H1 (cell line): ENCODE data around the gene TBC1D28. TPM values are rescaled to one million over a fixed set of nuclear protein-coding genes. Genes with fewer than 3 reads are reported as not detected.
"Not testable (repeated sequence)": the region's sequence is repeated elsewhere in the genome, so short reads cannot be mapped to it uniquely, and the experiment has no call there.

Experiments
- CTCF ChIA-PET: fragments of 300-600 bp; sonication (Branson Sonifier 250); formaldehyde crosslinking; loops from one replicate; lab custom pipeline; 2021; ENCODE audit not compliant: partially characterized antibody; lab: Charles Lee
- POLR2A ChIA-PET: fragments of 300-600 bp; sonication (Branson Sonifier 250); formaldehyde crosslinking; loops from one replicate; lab custom pipeline; 2021; ENCODE audit warnings: inconsistent platforms; ENCODE audit not compliant: partially characterized antibody; lab: Charles Lee
- DNase-seq, 2 experiments: peaks; one replicate each; pipeline versions ENCODE4 v3.0.0 to v3.0.0-alpha.2; 2010 to 2022; ENCODE audit warnings: low spot score in 2 of 2, low read depth in 1 of 2, mixed read lengths in 1 of 2
- FAIRE-seq: peaks from 2 replicates; lab custom pipeline; 2011; peaks lifted over from hg19 to GRCh38; lab: Jason Lieb, UNC
- H2AFZ ChIP-seq: 2 replicates; pipeline ENCODE4 v1.8.1; 2012; ENCODE audit warnings: low read length, inconsistent platforms
- H2AK5ac ChIP-seq: 2 replicates; pipeline ENCODE4 v1.6.1; 2013; ENCODE audit warnings: low read depth, low read length
- H2BK120ac ChIP-seq: replicated peaks from 2 replicates; pipeline ENCODE3; 2013; ENCODE audit warnings: low read depth, low read length, inconsistent platforms
- H2BK12ac ChIP-seq: 2 replicates; pipeline ENCODE4 v1.6.1; 2013; ENCODE audit warnings: low read depth, low read length
- H2BK15ac ChIP-seq: 2 replicates; pipeline ENCODE4 v1.6.1; 2013; ENCODE audit warnings: low read length
- H2BK20ac ChIP-seq: 2 replicates; pipeline ENCODE4 v1.6.1; 2013; ENCODE audit warnings: low read length
- H2BK5ac ChIP-seq: 2 replicates; pipeline ENCODE4 v1.6.1; 2013; ENCODE audit warnings: low read depth, low read length
- H3K14ac ChIP-seq: 2 replicates; pipeline ENCODE4 v1.6.1; 2013; ENCODE audit warnings: inconsistent platforms; ENCODE audit not compliant: insufficient read length
- H3K18ac ChIP-seq: 2 replicates; pipeline ENCODE4 v1.6.1; 2013; ENCODE audit warnings: low read length; ENCODE audit errors: extremely low read depth
- H3K23ac ChIP-seq: 2 replicates; pipeline ENCODE4 v1.6.1; 2013; ENCODE audit warnings: inconsistent platforms; ENCODE audit not compliant: insufficient read length
- H3K23me2 ChIP-seq: 2 replicates; pipeline ENCODE4 v1.6.1; 2013; ENCODE audit warnings: low read depth, low read length
- H3K27ac ChIP-seq: 2 replicates; pipeline ENCODE4 v1.6.1; 2011; ENCODE audit warnings: low read depth, low read length, inconsistent platforms
- H3K27me3 ChIP-seq, 4 experiments: replicated peaks in 1 of 4; 1 replicate in 1 of 4; 2 replicates in 3 of 4; pipeline versions ENCODE4 v1.6.1 to v1.8.1; 2011 to 2013; ENCODE audit warnings: low read length in 3 of 4, mild to moderate bottlenecking in 3 of 4, inconsistent platforms in 2 of 4, mixed read lengths in 2 of 4, moderate library complexity in 1 of 4; ENCODE audit not compliant: control insufficient read depth in 3 of 4, insufficient read depth in 3 of 4; ENCODE audit errors: extremely low read depth in 1 of 4
- H3K36me3 ChIP-seq, 4 experiments: 2 replicates each; pipeline versions ENCODE4 v1.6.1 to v1.8.1; 2011 to 2013; ENCODE audit warnings: mild to moderate bottlenecking in 4 of 4, low read length in 3 of 4, moderate library complexity in 2 of 4, control low read depth in 1 of 4, inconsistent platforms in 1 of 4; ENCODE audit not compliant: insufficient read depth in 4 of 4, control insufficient read depth in 2 of 4
- H3K4ac ChIP-seq: replicated peaks from 2 replicates; pipeline ENCODE3; 2013; ENCODE audit warnings: low read length, low read depth, mixed read lengths, inconsistent platforms; ENCODE audit not compliant: insufficient read length
- H3K4me1 ChIP-seq, 4 experiments: replicated peaks in 1 of 4; 1 replicate in 1 of 4; 2 replicates in 3 of 4; pipeline versions ENCODE4 v1.6.1 to v1.8.1; 2011 to 2013; ENCODE audit warnings: low read length in 3 of 4, inconsistent platforms in 2 of 4, mixed read lengths in 1 of 4; ENCODE audit not compliant: insufficient read depth in 4 of 4, control insufficient read depth in 3 of 4
- H3K4me2 ChIP-seq, 2 experiments: 2 replicates each; pipeline versions ENCODE4 v1.6.1 to v1.8.1; 2011 to 2013; ENCODE audit warnings: low read depth in 2 of 2, low read length in 2 of 2, control low read depth in 1 of 2, inconsistent platforms in 1 of 2, mild to moderate bottlenecking in 1 of 2; ENCODE audit not compliant: insufficient read depth in 1 of 2
- H3K4me3 ChIP-seq, 4 experiments: fragments of 200-600, 300-600 bp in 1 of 4; sonication (generic), shearing (Covaris generic), sonication (Bioruptor Twin) in 1 of 4; 2 replicates each; pipeline versions ENCODE4 v1.5.1 to v1.8.1; 2011 to 2016; ENCODE audit warnings: low read length in 4 of 4, low read depth in 3 of 4, control low read depth in 2 of 4, inconsistent platforms in 2 of 4, mild to moderate bottlenecking in 2 of 4, mixed read lengths in 1 of 4, moderate library complexity in 1 of 4; ENCODE audit not compliant: insufficient read depth in 2 of 4; ENCODE audit errors: extremely low read depth in 1 of 4
- H3K56ac ChIP-seq: replicated peaks from 2 replicates; pipeline ENCODE3; 2013; ENCODE audit warnings: low read depth, mild to moderate bottlenecking, mixed read lengths, low read length, inconsistent platforms; ENCODE audit not compliant: insufficient read length
- H3K79me1 ChIP-seq: 2 replicates; pipeline ENCODE4 v1.6.1; 2013; ENCODE audit warnings: low read depth, low read length, control low read depth
- H3K79me2 ChIP-seq, 2 experiments: 2 replicates each; pipeline versions ENCODE4 v1.6.1 to v1.8.1; 2012 to 2013; ENCODE audit warnings: low read length in 2 of 2, mild to moderate bottlenecking in 2 of 2, inconsistent platforms in 1 of 2; ENCODE audit not compliant: insufficient read depth in 2 of 2, control insufficient read depth in 1 of 2
- H3K9ac ChIP-seq, 4 experiments: replicated peaks in 1 of 4; 1 replicate in 1 of 4; 2 replicates in 3 of 4; pipeline versions ENCODE4 v1.6.1 to v1.8.1; 2011 to 2013; ENCODE audit warnings: low read depth in 3 of 4, low read length in 3 of 4, control low read depth in 2 of 4, mild to moderate bottlenecking in 2 of 4, moderate library complexity in 2 of 4, inconsistent platforms in 1 of 4; ENCODE audit errors: extremely low read depth in 1 of 4
- H3K9me3 ChIP-seq, 2 experiments: 2 replicates each; pipeline versions ENCODE4 v1.6.1 to v1.8.1; 2012 to 2013; ENCODE audit warnings: mild to moderate bottlenecking in 2 of 2, moderate library complexity in 2 of 2, control low read depth in 1 of 2, inconsistent platforms in 1 of 2, low read depth in 1 of 2, low read length in 1 of 2, mixed read lengths in 1 of 2; ENCODE audit not compliant: insufficient read depth in 2 of 2
- H4K20me1 ChIP-seq, 2 experiments: replicated peaks in 1 of 2; 2 replicates each; pipeline versions ENCODE3 to v1.8.1; 2011 to 2013; ENCODE audit warnings: inconsistent platforms in 2 of 2, low read length in 2 of 2, mild to moderate bottlenecking in 1 of 2; ENCODE audit not compliant: insufficient read depth in 2 of 2, control insufficient read depth in 1 of 2
- H4K5ac ChIP-seq: 2 replicates; pipeline ENCODE4 v1.6.1; 2013; ENCODE audit warnings: low read length, low read depth, mixed read lengths, inconsistent platforms; ENCODE audit not compliant: insufficient read length
- H4K8ac ChIP-seq: 2 replicates; pipeline ENCODE4 v1.8.0; 2013; ENCODE audit warnings: mild to moderate bottlenecking, moderate library complexity, low read length, inconsistent platforms; ENCODE audit not compliant: insufficient read depth; ENCODE audit errors: extremely low read depth
- H4K91ac ChIP-seq: replicated peaks from 2 replicates; pipeline ENCODE3; 2013; ENCODE audit warnings: low read length, mixed read lengths, inconsistent platforms; ENCODE audit not compliant: insufficient read length
- WGBS, 2 experiments: shearing (Covaris generic) in 1 of 2; methylation state at CpG; one replicate each; pipeline versions ENCODE4 v1.1.6 to v1.1.7; 2013 to 2015; ENCODE audit warnings: low lambda C conversion rate in 2 of 2, mixed read lengths in 2 of 2, inconsistent platforms in 1 of 2, low coverage in 1 of 2, missing lambda C conversion rate in 1 of 2; ENCODE audit not compliant: insufficient replicate concordance in 2 of 2, insufficient coverage in 1 of 2, insufficient read length in 1 of 2; ENCODE audit errors: extremely low coverage in 1 of 2, missing lambda C conversion rate in 1 of 2; 5-methylcytosine and 5-hydroxymethylcytosine counted together
- polyA plus RNA-seq, 7 experiments: library from polyadenylated mRNA; depleted of rRNA in 3 of 7; stranded (reverse) in 5 of 7; unstranded in 2 of 7; fragments of >200 nt in 5 of 7; fragments of 200-250 nt in 2 of 7; gene quantifications; 1 replicate in 5 of 7; 2 replicates in 1 of 7; 4 replicates in 1 of 7; pipeline versions ENCODE4 v1.2.1 to v1.2.3, GENCODE V29; 2011 to 2013; ENCODE audit warnings: missing spikeins in 2 of 7, mixed read lengths in 2 of 7
- total RNA-seq: library from RNA; stranded (reverse); fragmentation: NEBNext Ultra II Directional; extraction: Animal tissue kit (Norgen Biotek cat#: 25700); gene quantifications from 2 replicates; pipeline ENCODE4 v1.2.1, GENCODE V29; 2021

Gene TBC1D28
- total and polyA plus RNA-seq, 2 of the 8 experiments (the other 6 are each of a cell fraction or from before 2014, with no cell fraction given) = not detected

- DNase-seq, H4K20me1 ChIP-seq, H2BK20ac ChIP-seq, H3K23me2 ChIP-seq, H2AK5ac ChIP-seq, H3K9me3 ChIP-seq, H3K4me1 ChIP-seq, H3K18ac ChIP-seq, H3K14ac ChIP-seq, H2BK120ac ChIP-seq, H3K27ac ChIP-seq, H3K79me1 ChIP-seq, H4K8ac ChIP-seq, H4K5ac ChIP-seq, H3K23ac ChIP-seq, H2BK15ac ChIP-seq, FAIRE-seq, POLR2A ChIA-PET, H3K4ac ChIP-seq, H2BK12ac ChIP-seq, H3K4me3 ChIP-seq, H4K91ac ChIP-seq, H3K4me2 ChIP-seq, H3K9ac ChIP-seq, H3K27me3 ChIP-seq, CTCF ChIA-PET, H2BK5ac ChIP-seq, H3K36me3 ChIP-seq, H3K56ac ChIP-seq, H3K79me2 ChIP-seq, H2AFZ ChIP-seq: not testable (repeated sequence)
- 95% methylated on average over 3 of the region's 7 CpGs; no CpG with 5 or more reads in 1 of the 2 experiments for WGBS, 2 experiments
Measured at GRCh38 chr17:18635773-18636172, 8.4 kb downstream of the TBC1D28 start.
